ENCODE data around the gene CHD6.

DNA sequence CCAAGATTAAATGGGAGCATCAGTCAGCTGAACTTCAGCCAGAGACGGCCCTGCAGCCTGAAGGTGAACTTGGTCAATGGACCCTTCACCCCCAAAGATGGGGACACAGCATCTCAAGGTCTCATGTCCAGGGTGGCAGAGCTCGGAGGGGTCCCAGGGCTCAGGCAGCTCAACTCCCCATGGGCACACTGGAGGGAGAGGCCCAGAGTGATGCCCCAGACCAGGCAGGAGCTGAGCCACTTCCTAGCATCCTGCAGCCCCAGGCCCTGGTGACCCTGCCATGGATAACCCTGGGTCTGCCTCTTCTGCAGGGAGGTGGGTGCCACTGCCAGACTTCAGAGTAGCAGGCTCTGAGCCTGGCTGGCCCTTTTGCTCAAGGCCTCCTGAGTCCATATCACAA is 224.1 kb downstream of the CHD6 start:
- TF ChIP-seq EZH2 (IDR thresholded peaks at IDR 0.05; ENCODE audit: insufficient read depth, poor library complexity, severe bottlenecking) = no peak
- TF ChIP-seq EZH2phosphoT487 (IDR thresholded peaks at IDR 0.05; ENCODE audit: insufficient read depth, low read depth) = no peak
